K562 (cell line): ENCODE data around the gene PFKP. TPM values are rescaled to one million over a fixed set of nuclear protein-coding genes. Genes with fewer than 3 reads are reported as not detected.

Experiments used
- ATAC-seq: fragments of 200-7000 bp; cut with Tn5 transposase; 3 replicates; pipeline ENCODE4 v1.9.1; 2020; ENCODE audit warnings: moderate library complexity
- BruUV-seq: library from RNA; stranded (reverse); fragments of 400-500 nt; replicated peaks from 2 replicates; lab custom pipeline; 2021; lab: Mats Ljungman, UMichigan
- CTCF ChIA-PET: fragments of 300-600 bp; formaldehyde crosslinking; extraction: SDS; loops from one replicate; lab custom pipeline; 2021; ENCODE audit warnings: low intra/inter-chr PET ratio; lab: Yijun Ruan, JAX
- POLR2A ChIA-PET: fragments of 300-600, 350-650 bp; sonication (Branson Sonifier 250); formaldehyde crosslinking; extraction: SDS; loops from one replicate; lab custom pipeline; 2021; ENCODE audit warnings: antibody characterized with exemption, inconsistent platforms; lab: Yijun Ruan, JAX
- DNase-seq, 4 experiments: peaks; one replicate each; pipeline versions ENCODE4 v3.0.0 to v3.0.0-alpha.2; 2011 to 2018; ENCODE audit warnings: low spot score in 3 of 4, mixed read lengths in 3 of 4; ENCODE audit errors: extremely low read depth in 1 of 4
- FAIRE-seq: peaks from 2 replicates; lab custom pipeline; 2011; peaks lifted over from hg19 to GRCh38; lab: Jason Lieb, UNC
- H2AFZ ChIP-seq: 2 replicates; pipeline ENCODE4 v1.6.0; 2011; ENCODE audit warnings: low read depth, low read length, control low read depth, inconsistent platforms
- H3K27ac ChIP-seq: fragments of 200-600 bp; 3 replicates; pipeline ENCODE4 v1.8.0; 2011; ENCODE audit warnings: low read depth, mild to moderate bottlenecking, control low read depth, inconsistent platforms, low read length, moderate library complexity, mixed read lengths; ENCODE audit errors: extremely low read depth
- H3K27me3 ChIP-seq, 2 experiments: fragments of 300-600 bp in 1 of 2; 2 replicates in 1 of 2; 3 replicates in 1 of 2; pipeline versions ENCODE4 v1.6.0 to v1.8.0; 2011; ENCODE audit warnings: inconsistent platforms in 2 of 2, low read length in 2 of 2, mild to moderate bottlenecking in 1 of 2, mixed read lengths in 1 of 2, moderate library complexity in 1 of 2; ENCODE audit not compliant: control insufficient read depth in 2 of 2, insufficient read depth in 2 of 2
- H3K36me3 ChIP-seq: fragments of 300-600 bp; 3 replicates; pipeline ENCODE4 v1.8.0; 2011; ENCODE audit warnings: mild to moderate bottlenecking, low read length, inconsistent platforms; ENCODE audit not compliant: control insufficient read depth, insufficient read depth
- H3K4me1 ChIP-seq, 2 experiments: fragments of 200-600 bp in 1 of 2; replicated peaks in 1 of 2; 2 replicates in 1 of 2; 3 replicates in 1 of 2; pipeline versions ENCODE4 v1.5.1 to v1.8.0; 2011; ENCODE audit warnings: inconsistent platforms in 2 of 2, low read length in 2 of 2, mild to moderate bottlenecking in 1 of 2, mixed read lengths in 1 of 2, moderate library complexity in 1 of 2; ENCODE audit not compliant: control insufficient read depth in 2 of 2, insufficient read depth in 2 of 2
- H3K4me2 ChIP-seq: 2 replicates; pipeline ENCODE4 v1.6.1; 2011; ENCODE audit warnings: low read length, control low read depth, inconsistent platforms, mixed read lengths; ENCODE audit not compliant: insufficient read depth
- H3K4me3 ChIP-seq: fragments of 200-600 bp; sonication (generic), shearing (Covaris generic); 2 replicates; pipeline ENCODE4 v1.5.1; 2016; ENCODE audit warnings: control low read depth, inconsistent platforms
- H3K79me2 ChIP-seq: fragments of 200-600 bp; 3 replicates; pipeline ENCODE4 v1.8.0; 2011; ENCODE audit warnings: low read length, inconsistent platforms; ENCODE audit not compliant: control insufficient read depth, insufficient read depth
- H3K9ac ChIP-seq, 2 experiments: 2 replicates each; pipeline versions ENCODE4 v1.6.0 to v1.6.1; 2011; ENCODE audit warnings: low read depth in 2 of 2, low read length in 2 of 2, control low read depth in 1 of 2, inconsistent platforms in 1 of 2, mild to moderate bottlenecking in 1 of 2, mixed read lengths in 1 of 2; ENCODE audit not compliant: insufficient read depth in 1 of 2
- H3K9me1 ChIP-seq: one replicate; pipeline ENCODE4 v1.6.0; 2011; ENCODE audit warnings: inconsistent platforms, mild to moderate bottlenecking, low read length, moderate library complexity; ENCODE audit not compliant: control insufficient read depth, insufficient read depth
- H3K9me3 ChIP-seq: replicated peaks from 2 replicates; pipeline ENCODE4 v1.5.1; 2011; ENCODE audit warnings: low read depth, low read length, inconsistent platforms; ENCODE audit not compliant: control insufficient read depth, insufficient read depth
- H4K20me1 ChIP-seq: replicated peaks from 2 replicates; pipeline ENCODE4 v1.6.1; 2011; ENCODE audit warnings: low read length, inconsistent platforms, mixed read lengths; ENCODE audit not compliant: control insufficient read depth, insufficient read depth
- ATF3 ChIP-seq, 2 experiments: fragments of 450-650 bp in 1 of 2; sonication (generic) in 1 of 2; formaldehyde crosslinking in 1 of 2; IDR thresholded peaks in 1 of 2; conservative IDR thresholded peaks in 1 of 2; 2 replicates each; pipeline versions ENCODE4 v1.6.1 to v1.8.1; 2016 to 2023; ENCODE audit warnings: mild to moderate bottlenecking in 2 of 2, moderate library complexity in 2 of 2, inconsistent platforms in 1 of 2, missing genetic modification reagents in 1 of 2
- DPF2 ChIP-seq: fragments of 450-650 bp; IDR thresholded peaks from 2 replicates; pipeline ENCODE4 v1.6.1; 2016
- EHMT2 ChIP-seq: fragments of 450-650 bp; IDR thresholded peaks from 2 replicates; pipeline ENCODE4 v1.6.1; 2018; ENCODE audit warnings: antibody characterized with exemption
- GTF2F1 ChIP-seq: IDR thresholded peaks from 2 replicates; pipeline ENCODE4 v1.6.1; 2011; ENCODE audit warnings: low read depth, low read length, improper control_type of control experiment
- HDAC1 ChIP-seq, 2 experiments: fragments of 450-650 bp; IDR thresholded peaks; 2 replicates each; pipeline ENCODE4 v1.6.1; 2016 to 2017; ENCODE audit warnings: inconsistent platforms in 1 of 2, mild to moderate bottlenecking in 1 of 2, moderate library complexity in 1 of 2
- MEF2A ChIP-seq: IDR thresholded peaks from 2 replicates; pipeline ENCODE4 v1.6.1; 2011; ENCODE audit warnings: low read depth, mild to moderate bottlenecking, low read length, moderate library complexity; ENCODE audit not compliant: control insufficient read depth
- MITF ChIP-seq: IDR thresholded peaks from 2 replicates; pipeline ENCODE4 v1.6.1; 2014; ENCODE audit warnings: antibody characterized with exemption
- MYC ChIP-seq, 2 experiments: fragments of 250-450 bp in 1 of 2; sonication (Bioruptor Pico) in 1 of 2; IDR thresholded peaks; 2 replicates each; pipeline versions ENCODE4 v1.5.1 to v1.6.1; 2012 to 2021; ENCODE audit warnings: low read depth in 2 of 2, borderline replicate concordance in 1 of 2, improper control_type of control experiment in 1 of 2, low read length in 1 of 2, mild to moderate bottlenecking in 1 of 2, moderate library complexity in 1 of 2
- NCOA4 ChIP-seq: fragments of 450-650 bp; IDR thresholded peaks from 2 replicates; pipeline ENCODE4 v1.6.1; 2018; ENCODE audit warnings: mild to moderate bottlenecking; ENCODE audit not compliant: partially characterized antibody
- NFYB ChIP-seq: IDR thresholded peaks from 2 replicates; pipeline ENCODE4 v1.6.1; 2011; ENCODE audit warnings: mild to moderate bottlenecking, moderate library complexity; ENCODE audit not compliant: insufficient read length; ENCODE audit errors: extremely low read depth
- RBM22 ChIP-seq: fragments of 200-400 bp; formaldehyde crosslinking; IDR thresholded peaks from 2 replicates; pipeline ENCODE4 v1.6.1; 2018; ENCODE audit warnings: low read length, low read depth; ENCODE audit not compliant: poor library complexity, severe bottlenecking
- TBP ChIP-seq: optimal IDR thresholded peaks from 2 replicates; pipeline ENCODE3; 2011; ENCODE audit warnings: low read depth, low read length, improper control_type of control experiment
- TEAD2 ChIP-seq: fragments of 450-650 bp; IDR thresholded peaks from 2 replicates; pipeline ENCODE4 v1.6.1; 2016; ENCODE audit warnings: missing genetic modification characterization, control low read depth, missing compliant biosample characterization
- TFAP4 ChIP-seq: sonication (generic); formaldehyde crosslinking; IDR thresholded peaks from 2 replicates; pipeline ENCODE4 v1.8.0; 2022; ENCODE audit warnings: missing genetic modification reagents, mild to moderate bottlenecking, moderate library complexity, borderline replicate concordance
- ZNF263 ChIP-seq: sonication (generic); formaldehyde crosslinking; IDR thresholded peaks from 2 replicates; pipeline ENCODE4 v1.8.0; 2022; ENCODE audit warnings: mild to moderate bottlenecking, missing genetic modification reagents, borderline replicate concordance
- ZNF644 ChIP-seq: fragments of 200-800 bp; sonication (Bioruptor generic); IDR thresholded peaks from 2 replicates; pipeline ENCODE4 v1.6.1; 2016; ENCODE audit warnings: low read depth, missing genetic modification characterization, missing compliant biosample characterization
- WGBS: fragments of 100-300 bp; shearing (Covaris generic); methylation state at CpG from one replicate; pipeline ENCODE4 v1.1.6; 2016; ENCODE audit warnings: low coverage, mixed read lengths; ENCODE audit not compliant: insufficient coverage; ENCODE audit errors: missing lambda C conversion rate; 5-methylcytosine and 5-hydroxymethylcytosine counted together
- in situ Hi-C: fragments of 300-500 bp; cut with MboI; formaldehyde crosslinking; loops from 4 replicates; pipeline ENCODE4 v1.15.0; 2018; ENCODE audit warnings: inconsistent platforms, mixed read lengths
- intact Hi-C: fragments of 100-400 bp; cut with micrococcal nuclease; formaldehyde crosslinking; loops from 2 replicates; pipeline ENCODE4 v1.14.2; 2022
- polyA plus RNA-seq, 8 experiments: library from polyadenylated mRNA; depleted of rRNA in 4 of 8; stranded (reverse) in 5 of 8; unstranded in 3 of 8; fragments of >200 nt; fragmentation: Nextera tagmentation in 2 of 8; fragmentation: Illumina TruSeq in 1 of 8; extraction: Ambion mirVana in 2 of 8; extraction: Trizol in 1 of 8; gene quantifications; 2 replicates each; pipeline versions ENCODE4 v1.2.1 to v1.2.3, GENCODE V29; 2011 to 2014; ENCODE audit warnings: inconsistent platforms in 1 of 8, missing spikeins in 1 of 8
- total RNA-seq, 7 experiments: library from RNA; depleted of rRNA in 6 of 7; stranded (reverse); fragments of >200 nt in 6 of 7; fragmentation: Illumina TruSeq in 2 of 7; extraction: Trizol in 2 of 7; gene quantifications; 2 replicates each; pipeline versions ENCODE4 v1.2.1 to v1.2.3, GENCODE V29; 2011 to 2021; ENCODE audit warnings: low replicate concordance in 1 of 7

The PFKP gene
- total and polyA plus RNA-seq, 9 of the 15 experiments (the other 6 are each of a cell fraction or from before 2014, with no cell fraction given) = 23.5 to 116 (median 62.1) TPM

GRCh38 chr10:3056280-3057037, 10.9 kb upstream of the PFKP start:
- H3K27me3 ChIP-seq = peaks cover 2 to 19% of the 10 kb centered on the region in 2 experiments; a peak in 3 of 5 replicates
- H3K27ac ChIP-seq = no peak overlapping the region
- ChIA-PET CTCF (no interaction called here), POLR2A (no interaction called here)
- FAIRE-seq (no peak), DNase-seq (no peak), ATAC-seq (no peak)
- no peaks in the 10 kb centered on the region for H3K9me3 ChIP-seq
- in situ Hi-C loops = no loop called here
- H3K4me2 ChIP-seq = no peak overlapping the region
- H3K79me2 ChIP-seq = no peaks in the 10 kb centered on the region
- no peak overlapping the region for H2AFZ ChIP-seq
- no peaks in the 10 kb centered on the region for H3K9me1 ChIP-seq
- no peak overlapping the region for H3K4me3 ChIP-seq
- no peaks in the 10 kb centered on the region for H4K20me1 ChIP-seq
- H3K36me3 ChIP-seq = no peaks in the 10 kb centered on the region
- H3K4me1 ChIP-seq = peaks cover 5 to 18% of the 10 kb centered on the region in 2 experiments
- no peak overlapping the region for H3K9ac ChIP-seq
- no TSS peak for BruUV-seq
- 10% methylated on average over 5 of the region's 5 CpGs for WGBS
- intact Hi-C loops = no loop called here
- TF ChIP-seq RBM22 (no peak), TEAD2 (tag) (0 out of 2 replicates have a peak, but pooled peaks have one; percentile 32), ZNF644 (tag) (no peak), MEF2A (peak; percentile 82; the same call in 1 of the 2 replicates), ATF3 (IDR thresholded peaks at IDR 0.05) (peak; percentile 70), ATF3 (CRISPR knock-in tag; conservative IDR thresholded peaks at IDR 0.05) (no peak), MYC (IDR thresholded peaks at IDR 0.05; ENCODE audit: low read depth, low read length) (no peak), MYC (CRISPR knock-in tag; IDR thresholded peaks at IDR 0.05; ENCODE audit: borderline replicate concordance, low read depth) (no peak), HDAC1 (IDR thresholded peaks at IDR 0.05) (0 out of 4 replicates have a peak, but pooled peaks of 1 of the 2 experiments have one; percentile 21), NFYB (no peak), EHMT2 (0 out of 2 replicates have a peak, but pooled peaks have one; percentile 14), TFAP4 (CRISPR knock-in tag) (no peak), GTF2F1 (no peak), NCOA4 (no peak), DPF2 (0 out of 2 replicates have a peak, but pooled peaks have one; percentile 10), MITF (no peak), ZNF263 (peak; percentile 62; the same call in 1 of the 2 replicates), TBP (no peak)
